Measurements from ENCODE around the gene TATDN2. TPM values are rescaled to one million over a fixed set of nuclear protein-coding genes. Genes with fewer than 3 reads are reported as not detected.

TATDN2 gene
- total RNA-seq, 1 donor, result 14.0 TPM

GRCh38 chr3:10234526-10235230 lies 13.6 kb upstream of the TATDN2 start:
- DNase-seq (ENCODE audit: low read depth in 2 of 3, low spot score in 2 of 3), result no peak

GRCh38 chr3:10235551-10235950 lies 12.7 kb upstream of the TATDN2 start:
- no peak for DNase-seq (ENCODE audit: low read depth in 2 of 3, low spot score in 2 of 3)

GRCh38 chr3:10238345-10239183 lies 9.7 kb upstream of the TATDN2 start:
- DNase-seq (ENCODE audit: low read depth in 2 of 3, low spot score in 2 of 3), result no peak

GRCh38 chr3:10240799-10241198 lies 7.5 kb upstream of the TATDN2 start:
- no peak for DNase-seq (ENCODE audit: low read depth in 2 of 3, low spot score in 2 of 3)

GRCh38 chr3:10242182-10243065 lies 5.8 kb upstream of the TATDN2 start:
- DNase-seq (ENCODE audit: low read depth in 2 of 3, low spot score in 2 of 3), result peak in 1 of 3 donors; percentile 20

GRCh38 chr3:10244009-10244408 lies 4.2 kb upstream of the TATDN2 start:
- DNase-seq (ENCODE audit: low read depth in 2 of 3, low spot score in 2 of 3), result no peak

GRCh38 chr3:10245081-10245712 lies 3.1 kb upstream of the TATDN2 start:
- no peak for DNase-seq (ENCODE audit: low read depth in 2 of 3, low spot score in 2 of 3)

- DNase-seq (ENCODE audit: low read depth in 2 of 3, low spot score in 2 of 3), result no peak
Observed at GRCh38 chr3:10247679-10248183, 528 bp upstream of the TATDN2 start.

GRCh38 chr3:10248984-10249748 lies 907 bp downstream of the TATDN2 start:
- DNase-seq (ENCODE audit: low read depth in 2 of 3, low spot score in 2 of 3), result peak in 2 of 3 donors; percentile 30 to 45

- DNase-seq (ENCODE audit: low read depth in 2 of 3, low spot score in 2 of 3), result no peak
Observed at GRCh38 chr3:10249833-10250232, 1.6 kb downstream of the TATDN2 start.

GRCh38 chr3:10251006-10251405 lies 2.7 kb downstream of the TATDN2 start:
- no peak for DNase-seq (ENCODE audit: low read depth in 2 of 3, low spot score in 2 of 3)

GRCh38 chr3:10253731-10254130 lies 5.5 kb downstream of the TATDN2 start:
- DNase-seq (ENCODE audit: low read depth in 2 of 3, low spot score in 2 of 3), result no peak

GRCh38 chr3:10255835-10256234 lies 7.6 kb downstream of the TATDN2 start:
- DNase-seq (ENCODE audit: low read depth in 2 of 3, low spot score in 2 of 3), result no peak

- no peak for DNase-seq (ENCODE audit: low read depth in 2 of 3, low spot score in 2 of 3)
Observed at GRCh38 chr3:10259036-10259435, 10.8 kb downstream of the TATDN2 start.

GRCh38 chr3:10259798-10260197 lies 11.5 kb downstream of the TATDN2 start:
- DNase-seq (ENCODE audit: low read depth in 2 of 3, low spot score in 2 of 3), result no peak

- no peak for DNase-seq (ENCODE audit: low read depth in 2 of 3, low spot score in 2 of 3)
Observed at GRCh38 chr3:10260211-10260701, 12.0 kb downstream of the TATDN2 start.

GRCh38 chr3:10262027-10262426 lies 13.8 kb downstream of the TATDN2 start:
- DNase-seq (ENCODE audit: low read depth in 2 of 3, low spot score in 2 of 3), result no peak

GRCh38 chr3:10263646-10264363 lies 15.5 kb downstream of the TATDN2 start:
- DNase-seq (ENCODE audit: low read depth in 2 of 3, low spot score in 2 of 3), result peak in 1 of 3 donors; percentile 51

GRCh38 chr3:10265833-10266232 lies 17.6 kb downstream of the TATDN2 start:
- no peak for DNase-seq (ENCODE audit: low read depth in 2 of 3, low spot score in 2 of 3)

Data from hematopoietic multipotent progenitor cell (in vitro differentiated cells).